Skin epidermis (tissue), 12 donors: ENCODE data around the gene CTDSP2.
"Not testable (repeated sequence)": the region's sequence is repeated elsewhere in the genome, so short reads cannot be mapped to it uniquely, and the experiment has no call there.

Experiments
- H3K27ac ChIP-seq, 21 experiments: fragments of 200-600 bp; sonication (generic) in 11 of 21; one replicate each; pipeline ENCODE4 v1.5.0; 2020; ENCODE audit warnings: mild to moderate bottlenecking in 3 of 21, inconsistent platforms in 2 of 21, moderate library complexity in 2 of 21
- H3K4me3 ChIP-seq, 7 experiments: fragments of 200-600 bp; sonication (generic) in 2 of 7; one replicate each; pipeline ENCODE4 v1.5.0; 2020; ENCODE audit warnings: inconsistent platforms in 2 of 7, mild to moderate bottlenecking in 2 of 7, moderate library complexity in 1 of 7

Gene CTDSP2

DNA sequence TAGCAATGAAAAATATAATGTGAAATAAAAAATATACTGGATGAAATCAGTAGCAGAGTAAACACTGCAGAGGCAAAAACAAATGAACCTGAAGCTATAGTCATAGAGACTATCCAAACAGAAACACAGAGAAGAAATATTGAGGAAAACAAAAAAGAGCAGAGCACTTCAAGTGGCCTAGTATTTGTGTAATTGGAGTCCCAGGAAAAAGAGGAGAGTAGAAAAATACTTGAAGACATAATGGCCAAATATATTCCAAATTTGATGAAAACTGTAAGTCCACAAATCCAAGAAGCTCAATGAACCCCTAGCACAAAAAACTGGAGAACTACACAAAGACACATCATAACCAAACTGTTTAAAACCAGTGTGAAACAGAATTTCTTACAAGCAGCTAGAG lies 37.2 kb upstream of the CTDSP2 start:
- H3K4me3 ChIP-seq, result no peak overlapping the region
- no peak overlapping the region for H3K27ac ChIP-seq

GRCh38 chr12:57883057-57883456 lies 36.5 kb upstream of the CTDSP2 start:
- Histone ChIP-seq H3K4me3 (no peak overlapping the region), H3K27ac (no peak overlapping the region)

DNA sequence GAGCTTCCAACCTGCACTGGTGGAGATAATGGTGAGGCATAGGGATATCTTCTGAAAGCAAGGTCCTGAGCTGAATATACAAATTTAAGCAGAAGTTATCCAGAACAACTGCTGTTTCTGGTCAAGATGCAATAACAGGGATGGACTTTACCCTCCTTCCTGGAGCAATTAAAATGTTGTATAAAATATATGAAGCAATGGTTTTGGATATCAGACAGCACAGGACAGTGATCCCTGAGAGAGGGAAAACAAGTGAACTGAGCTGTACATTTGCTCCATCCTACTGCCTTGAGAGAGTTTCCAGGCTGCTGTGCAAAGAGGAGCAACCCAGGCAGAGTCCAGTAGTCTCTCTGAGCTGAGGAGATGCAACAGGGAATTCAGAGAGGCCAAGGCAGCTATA lies 36.0 kb upstream of the CTDSP2 start:
- H3K4me3 ChIP-seq, result no peak overlapping the region
- no peak overlapping the region for H3K27ac ChIP-seq

DNA sequence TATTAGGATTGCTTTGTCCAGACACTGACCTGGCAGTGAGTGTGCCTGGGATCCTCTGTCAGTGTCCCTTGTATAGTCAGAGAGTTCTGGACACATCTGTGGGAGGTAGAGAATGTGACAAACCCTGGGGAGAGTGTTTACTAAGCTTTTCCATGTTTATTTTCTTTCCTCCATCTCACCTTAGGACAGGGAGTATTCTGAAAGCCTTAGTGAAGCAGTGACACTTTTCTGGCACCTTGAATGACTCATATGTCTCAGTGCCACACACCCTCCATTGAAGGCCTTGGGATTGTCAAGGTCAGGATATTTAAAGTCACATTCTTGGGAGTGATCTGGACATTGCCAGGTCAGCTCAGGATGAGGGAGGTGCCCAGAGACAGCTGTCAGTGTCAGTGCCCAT lies 34.9 kb upstream of the CTDSP2 start:
- Histone ChIP-seq H3K27ac (peak overlapping the region in 1 of 21 experiments; percentile 0), H3K4me3 (no peak overlapping the region)

DNA sequence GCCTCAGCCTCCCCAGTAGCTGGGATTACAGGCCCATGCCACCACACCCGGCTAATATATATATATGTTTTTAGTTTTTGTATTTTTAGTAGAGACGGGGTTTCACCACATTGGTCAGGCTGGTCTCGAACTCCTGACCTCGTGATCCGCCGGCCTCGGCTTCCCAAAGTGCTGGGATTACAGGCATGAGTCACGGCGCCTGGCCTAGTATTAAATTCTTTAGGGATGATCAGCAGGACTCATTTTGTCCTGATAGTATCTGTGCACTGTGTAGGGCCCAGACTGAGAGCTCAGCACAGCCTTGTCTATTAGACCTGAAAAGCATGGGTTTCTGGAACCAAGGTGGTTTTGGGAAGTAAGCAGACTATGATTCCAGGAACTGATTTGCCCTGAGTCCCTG lies 34.5 kb upstream of the CTDSP2 start:
- not testable (repeated sequence) for H3K4me3 ChIP-seq
- H3K27ac ChIP-seq, result peak overlapping the region in 1 of 21 experiments; percentile 0

DNA sequence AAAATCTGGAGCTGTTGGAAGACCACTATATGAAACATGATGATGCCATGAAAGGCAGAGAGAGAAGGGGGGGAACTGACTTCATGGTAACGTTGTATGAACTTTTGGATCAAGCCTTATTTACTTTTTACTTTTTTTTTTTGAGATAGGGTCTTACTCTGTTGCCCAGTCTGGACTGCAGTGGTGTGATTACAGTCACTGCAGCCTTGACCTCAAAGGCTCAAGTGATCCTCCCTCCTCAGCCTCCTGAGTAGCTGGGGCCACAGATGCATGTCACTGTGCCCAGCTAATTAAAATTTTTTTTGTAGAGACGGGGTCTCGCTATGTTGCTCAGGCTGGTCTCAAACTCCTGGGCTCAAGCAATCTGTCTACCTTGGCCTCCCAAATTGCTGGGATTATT lies 31.3 kb upstream of the CTDSP2 start:
- H3K4me3 ChIP-seq, result no peak overlapping the region
- H3K27ac ChIP-seq, result no peak overlapping the region

- no peak overlapping the region for H3K27ac ChIP-seq
- no peak overlapping the region for H3K4me3 ChIP-seq
These were observed 29.4 kb upstream of the CTDSP2 start for GRCh38 chr12:57875753-57876547.

DNA sequence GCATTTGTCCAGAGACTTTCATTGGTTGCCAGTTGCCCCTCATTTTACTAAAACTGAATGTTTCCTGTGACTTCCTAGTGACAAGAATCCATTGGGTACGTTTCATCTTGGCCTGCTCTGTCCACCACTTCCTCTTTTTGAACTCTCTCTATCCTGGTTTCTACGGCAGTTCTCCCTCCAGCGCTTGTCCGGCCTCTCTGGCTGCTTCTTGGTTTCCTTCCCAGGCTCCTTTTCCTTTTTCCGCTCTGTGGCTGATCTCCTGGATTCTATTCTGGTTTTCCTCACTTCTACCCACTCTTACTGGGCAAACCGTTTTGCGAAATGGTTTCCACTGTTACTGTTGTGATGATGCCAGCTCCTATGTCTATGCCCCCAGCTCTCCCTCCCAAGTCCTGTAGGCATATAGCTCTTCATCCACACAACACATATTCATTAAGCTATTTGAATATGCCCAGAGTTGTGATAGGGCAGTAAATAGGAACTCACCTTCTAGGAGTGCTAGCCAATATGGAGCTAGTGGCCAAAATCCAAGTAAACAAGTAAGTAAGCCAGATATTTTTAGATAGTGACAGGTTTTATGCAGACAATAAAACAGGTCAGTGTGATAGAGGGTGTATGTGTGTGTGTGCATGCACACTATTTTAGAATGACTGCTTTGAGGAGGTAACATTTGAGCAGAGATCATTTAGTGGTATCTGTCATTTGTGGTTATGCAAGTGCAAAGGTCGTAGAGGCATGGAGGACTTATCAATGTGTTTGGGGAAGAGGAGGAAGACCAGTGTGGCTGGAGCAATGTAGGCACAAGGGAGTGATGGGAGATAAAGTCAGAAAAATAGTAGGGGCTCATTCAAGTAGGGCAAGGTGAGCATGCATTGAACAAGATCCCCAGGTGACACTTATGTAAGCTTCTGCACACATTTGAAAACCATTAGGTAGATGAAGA lies 27.9 kb upstream of the CTDSP2 start:
- Histone ChIP-seq H3K27ac (no peak overlapping the region), H3K4me3 (no peak overlapping the region)

- Histone ChIP-seq H3K27ac (no peak overlapping the region), H3K4me3 (no peak overlapping the region)
These were observed 25.8 kb upstream of the CTDSP2 start for GRCh38 chr12:57872362-57872761.

- peak overlapping the region in 5 of 21 experiments; percentile 50 to 78 (median 66) for H3K27ac ChIP-seq
- no peak overlapping the region for H3K4me3 ChIP-seq
These were observed 23.4 kb upstream of the CTDSP2 start for GRCh38 chr12:57869927-57870318.

DNA sequence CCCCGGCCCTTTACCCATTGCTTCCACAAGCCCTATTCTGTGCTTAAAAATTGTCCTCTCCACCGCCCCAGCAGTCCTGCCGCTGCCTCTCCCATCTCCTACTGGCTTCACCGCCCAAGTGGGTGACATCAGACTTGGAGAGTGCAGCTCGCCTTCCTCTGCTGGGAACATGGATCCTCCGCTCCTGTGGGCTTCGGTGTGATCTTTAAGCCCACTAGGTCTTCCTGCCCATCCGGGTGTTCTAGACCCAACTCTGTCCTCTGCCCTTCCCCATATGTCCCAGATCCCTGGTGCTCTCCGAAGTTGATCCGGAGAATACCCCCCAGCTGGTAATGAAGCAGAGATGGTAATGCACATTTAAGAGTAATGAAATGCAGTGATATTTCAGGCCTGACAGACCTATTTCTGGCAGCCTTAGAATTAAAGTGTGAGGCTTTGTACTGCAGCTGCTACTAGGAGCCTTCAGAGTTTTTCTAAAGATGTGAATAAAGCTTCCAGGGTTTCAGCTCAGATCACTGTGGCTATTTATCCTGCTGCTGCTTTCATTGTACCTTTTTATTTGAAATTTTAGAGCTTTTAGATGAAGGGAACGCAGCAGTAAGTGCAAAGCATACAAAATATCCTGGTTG lies 22.9 kb upstream of the CTDSP2 start:
- H3K27ac ChIP-seq, result peak overlapping the region in 13 of 21 experiments; percentile 1 to 78 (median 47)
- no peak overlapping the region for H3K4me3 ChIP-seq

DNA sequence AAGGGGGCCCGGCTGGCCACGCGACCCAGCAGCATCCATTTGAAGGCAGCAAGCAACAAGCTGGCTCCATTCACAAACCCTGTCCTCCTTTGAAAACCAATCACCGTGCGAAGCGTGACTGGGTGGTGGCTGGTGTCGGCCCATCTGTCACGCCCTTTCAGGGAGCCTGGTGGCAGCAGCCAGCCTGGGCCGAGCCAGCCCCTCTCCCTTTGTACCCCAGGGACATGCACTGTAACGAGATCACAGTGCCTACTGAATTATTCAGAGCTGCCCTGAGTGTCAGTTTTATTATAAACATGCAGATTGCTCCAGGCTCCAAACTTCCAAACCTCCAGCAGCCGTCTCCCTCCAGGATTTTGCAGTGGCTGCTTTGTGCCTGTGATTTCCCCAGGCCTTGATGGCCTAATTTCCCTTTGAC lies 22.3 kb upstream of the CTDSP2 start:
- Histone ChIP-seq H3K4me3 (no peak overlapping the region), H3K27ac (peak overlapping the region in 14 of 21 experiments; percentile 1 to 78 (median 48))

DNA sequence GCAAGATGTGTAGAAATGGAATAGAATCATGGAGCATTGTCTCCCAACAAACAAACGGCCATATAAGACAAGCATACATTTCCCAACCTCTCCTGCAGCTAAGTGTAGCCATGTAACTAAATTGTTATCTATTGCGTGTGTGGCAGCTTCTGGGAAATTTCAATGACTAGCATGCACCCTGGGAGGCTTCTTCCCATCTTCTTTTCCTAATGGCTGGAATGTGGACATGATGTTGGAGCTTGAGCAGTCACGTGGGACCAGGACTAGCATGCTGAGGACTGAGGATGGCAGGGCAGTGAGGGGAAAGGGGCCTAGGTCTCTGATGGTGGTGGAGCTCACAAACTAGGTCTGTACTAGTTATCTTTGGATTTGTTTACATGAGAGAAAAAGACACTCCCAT lies 21.7 kb upstream of the CTDSP2 start:
- Histone ChIP-seq H3K4me3 (no peak overlapping the region), H3K27ac (peak overlapping the region in 9 of 21 experiments; percentile 17 to 78 (median 66))

DNA sequence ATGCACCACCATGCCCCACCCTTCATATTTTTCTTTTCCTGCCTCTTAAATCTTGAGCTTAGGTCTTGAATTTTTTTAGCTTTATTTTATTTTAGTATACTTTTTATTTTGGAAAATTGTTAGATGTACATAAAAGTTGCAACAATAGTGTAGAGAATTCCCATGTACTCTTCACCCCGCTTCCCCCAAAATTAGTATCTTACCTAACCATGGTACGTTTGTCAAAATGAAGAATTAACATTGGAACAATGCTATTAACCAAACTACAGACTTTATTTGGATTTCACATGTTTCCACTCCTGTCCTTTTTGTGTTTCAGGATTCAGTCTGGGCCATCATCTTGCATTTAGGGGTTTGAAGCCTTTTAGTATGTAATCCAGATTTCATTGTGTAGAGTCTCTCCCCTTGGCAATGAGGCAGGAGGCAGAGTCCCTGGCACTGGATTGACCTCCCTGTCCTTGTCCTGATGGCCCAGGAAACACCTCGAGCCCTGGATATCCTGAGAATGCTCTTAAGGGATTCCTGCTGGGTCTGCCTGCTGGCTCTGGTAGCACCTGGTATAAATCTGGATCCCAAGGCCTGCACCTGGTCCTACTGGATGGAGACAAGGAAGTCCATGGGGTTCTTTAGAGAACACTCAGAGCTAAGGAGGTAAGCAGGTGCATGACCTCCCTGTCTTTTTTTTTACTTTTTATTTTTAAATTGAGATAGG lies 19.9 kb upstream of the CTDSP2 start:
- Histone ChIP-seq H3K4me3 (no peak overlapping the region), H3K27ac (peak overlapping the region in 3 of 21 experiments; percentile 5 to 96 (median 47))

DNA sequence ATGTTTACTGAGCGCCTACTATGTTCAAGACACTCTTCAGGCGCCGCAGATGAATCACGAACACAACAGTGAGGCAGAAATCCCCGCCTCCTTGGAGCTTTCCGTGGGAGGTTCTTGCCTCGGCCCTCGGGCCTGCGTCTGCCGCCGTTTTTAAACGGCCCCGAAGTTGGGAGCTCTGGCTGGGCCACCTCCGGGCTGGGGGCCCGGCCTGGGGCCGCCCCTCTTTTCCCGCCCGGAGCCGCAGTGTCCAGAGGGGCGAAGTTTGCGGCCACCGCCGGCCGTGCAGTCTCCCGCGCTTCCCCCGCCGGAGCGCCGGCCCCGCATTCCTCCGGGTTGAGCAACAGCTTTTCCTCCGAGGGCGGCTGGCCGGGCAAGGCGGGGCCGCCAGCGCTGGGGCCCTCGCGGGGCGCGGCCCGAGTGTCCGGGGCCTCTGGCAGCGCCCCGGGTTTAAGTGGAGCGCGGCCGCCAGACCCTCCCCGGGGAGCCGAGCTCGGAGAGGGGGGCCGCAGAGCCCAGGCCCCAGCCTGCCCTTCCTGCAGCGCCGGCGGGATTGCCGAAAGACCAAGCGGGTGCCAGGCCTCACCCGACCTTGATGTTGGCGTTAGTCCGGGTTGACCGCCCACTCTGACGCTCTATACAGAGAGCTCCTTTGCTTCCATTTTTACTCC lies 18.7 kb upstream of the CTDSP2 start:
- Histone ChIP-seq H3K4me3 (peak overlapping the region; percentile 38 to 56 (median 51)), H3K27ac (peak overlapping the region; percentile 43 to 98 (median 93))

DNA sequence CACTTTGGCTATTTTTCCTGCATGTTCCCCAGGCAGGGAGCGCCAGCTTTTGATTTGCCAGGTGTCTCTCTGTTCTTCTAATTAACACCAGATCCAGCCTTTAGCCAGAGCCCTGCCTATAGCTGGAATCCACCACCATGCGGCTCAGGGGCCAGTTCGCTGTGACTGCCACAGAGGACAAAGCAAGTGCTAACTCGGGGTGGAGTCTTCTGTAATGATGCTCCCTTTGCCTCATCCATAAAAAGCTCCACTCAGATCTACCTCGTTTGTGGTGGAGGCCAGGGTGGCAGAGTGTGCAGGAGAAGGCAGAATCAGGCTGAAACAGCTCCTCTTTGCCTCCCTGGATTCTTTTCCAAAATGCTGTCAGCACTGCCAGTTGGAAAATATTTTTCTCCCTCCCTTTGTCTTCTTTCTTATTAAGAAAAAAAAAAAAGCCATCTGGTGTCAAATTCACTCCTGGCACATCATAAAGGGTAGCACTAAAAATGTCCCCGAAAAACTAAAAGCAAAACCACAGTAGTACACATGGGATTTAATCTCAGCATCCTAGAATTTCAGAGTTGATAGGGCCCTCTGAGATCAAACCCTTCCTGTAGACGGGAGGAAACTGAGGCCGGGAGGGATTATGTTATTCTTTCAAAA lies 18.0 kb upstream of the CTDSP2 start:
- H3K27ac ChIP-seq, result peak overlapping the region; percentile 43 to 98 (median 93)
- H3K4me3 ChIP-seq, result peak overlapping the region; percentile 38 to 56 (median 51)

DNA sequence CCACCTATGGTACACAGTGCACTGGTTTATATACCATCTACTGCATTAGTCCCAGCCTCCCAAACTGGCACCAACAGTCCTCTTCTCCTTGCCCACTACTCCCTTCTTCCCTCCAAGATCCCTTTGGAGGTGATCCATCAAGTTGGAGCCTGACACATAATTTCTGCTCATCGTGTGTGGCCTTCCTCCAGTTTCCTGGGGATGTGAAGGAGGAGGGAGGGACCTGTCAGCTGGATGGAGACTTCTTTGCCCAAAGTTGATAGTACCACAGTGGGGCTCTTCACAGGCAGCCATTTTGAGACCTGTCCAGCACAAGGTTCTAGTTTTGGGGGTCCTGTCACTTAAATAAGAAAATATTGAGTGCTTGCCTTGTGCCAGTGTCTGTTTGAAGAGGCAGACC lies 17.1 kb upstream of the CTDSP2 start:
- H3K27ac ChIP-seq, result peak overlapping the region in 9 of 21 experiments; percentile 90 to 98 (median 96)

GRCh38 chr12:57861967-57862366 lies 15.4 kb upstream of the CTDSP2 start:
- no peak overlapping the region for H3K27ac ChIP-seq
- no peak overlapping the region for H3K4me3 ChIP-seq

More for the DNA sequence above, 17.1 kb upstream of the CTDSP2 start:
- H3K4me3 ChIP-seq, result no peak overlapping the region
